ENCODE measurements around the gene RTN4RL2.

GRCh38 chr11:57464539-57465181, 4.3 kb downstream of the RTN4RL2 start:
- TF ChIP-seq GATA3 (IDR thresholded peaks at IDR 0.05; ENCODE audit: low read depth, low read length) (no peak), GATA2 (IDR thresholded peaks at IDR 0.05; ENCODE audit: low read depth, low read length) (no peak)
